ENCODE measurements around the gene ERBB2. TPM values are rescaled to one million over a fixed set of nuclear protein-coding genes. Genes with fewer than 3 reads are reported as not detected.

The ERBB2 gene
- total RNA-seq, 2 experiments from 2014 or later: 4.5 to 4.6 TPM

DNA sequence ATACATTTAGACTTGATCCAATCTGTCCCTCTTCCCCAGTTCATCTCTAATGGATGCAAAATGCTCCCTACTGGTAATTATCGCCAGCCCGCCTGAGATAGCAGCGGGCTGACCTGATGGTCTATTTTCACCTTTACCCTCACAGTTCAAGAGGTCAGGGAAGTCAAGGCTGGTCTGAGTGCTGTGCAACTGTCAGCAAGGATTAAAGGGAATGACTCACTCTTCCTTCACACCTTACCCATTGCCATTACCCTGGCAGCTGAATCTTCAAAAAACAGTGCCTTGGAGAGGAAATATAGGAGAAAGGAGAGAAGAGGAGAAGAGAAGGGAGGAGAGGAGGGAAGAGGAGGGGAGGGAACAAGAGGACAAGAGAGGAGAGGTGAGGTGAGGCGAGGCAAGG, 74.2 kb downstream of the ERBB2 start:
- H3K27me3 Mint-ChIP-seq: no peaks in the 10 kb centered on the region
- peaks cover 94% of the 10 kb centered on the region for H3K4me1 Mint-ChIP-seq
- H3K9me3 Mint-ChIP-seq: no peaks in the 10 kb centered on the region
- H3K36me3 Mint-ChIP-seq (ENCODE audit: low read depth): peaks cover 55% of the 10 kb centered on the region
- ChIA-PET CTCF (no interaction called here), POLR2A (no interaction called here)
- peak overlapping the region; percentile 76 for H3K27ac Mint-ChIP-seq
- H3K4me3 Mint-ChIP-seq: no peak overlapping the region
- no peak for DNase-seq

DNA sequence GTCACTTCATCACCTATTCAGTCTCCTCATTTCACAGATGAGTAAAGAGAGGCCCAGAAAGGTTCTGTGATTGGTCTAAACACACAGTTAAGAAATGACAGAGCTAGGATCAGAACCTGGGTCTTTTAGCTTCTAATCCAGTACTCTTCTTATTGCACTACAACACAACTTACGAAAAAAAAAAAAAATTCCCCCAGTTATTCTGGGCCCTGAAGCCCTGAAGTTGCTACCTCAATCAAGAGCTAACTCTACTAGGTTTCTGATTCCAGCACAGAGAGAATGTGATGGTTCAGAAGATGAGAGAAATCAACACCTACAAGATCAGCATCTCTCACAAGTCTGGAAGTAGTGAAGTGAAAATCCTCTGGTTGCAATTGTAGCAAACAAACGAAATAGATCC, 75.2 kb downstream of the ERBB2 start:
- Mint-ChIP-seq H3K27me3 (no peaks in the 10 kb centered on the region), H3K36me3 (ENCODE audit: low read depth) (peaks cover 49% of the 10 kb centered on the region), H3K9me3 (no peaks in the 10 kb centered on the region), H3K27ac (peak overlapping the region; percentile 90), H3K4me3 (peak overlapping the region; percentile 11), H3K4me1 (peaks cover 86% of the 10 kb centered on the region)
- DNase-seq: no peak
- ChIA-PET CTCF (interaction anchor here (0.6 to 0.7 kb wide), 2 partner anchors 171 to 414 kb away, joined by 3 read pairs; no protein-coding TSS in a partner anchor), POLR2A (interaction anchor here (0.6 kb wide), 2 partner anchors 16 to 17 kb away, joined by 4 to 5 read pairs; no protein-coding TSS in a partner anchor)

DNA sequence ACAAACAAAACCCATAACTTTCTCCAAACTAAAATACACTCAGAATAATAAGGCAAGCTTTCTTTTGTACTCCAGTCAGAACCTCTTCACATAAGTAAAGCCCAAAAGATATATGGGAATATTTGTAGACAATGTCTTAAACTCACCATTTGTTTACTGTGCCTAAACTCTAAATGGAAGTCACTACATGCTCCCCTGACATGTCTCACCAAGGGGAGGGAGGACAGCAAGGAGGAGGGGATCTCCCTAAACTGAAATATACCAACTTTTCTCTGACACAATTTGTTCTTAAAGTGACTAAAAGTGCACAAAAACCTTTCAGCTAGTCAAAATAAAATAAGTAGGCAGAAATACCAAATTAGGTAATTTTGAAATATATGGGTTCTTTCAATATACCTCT, 76.4 kb downstream of the ERBB2 start:
- CTCF ChIA-PET: interaction anchor here (1.2 to 1.9 kb wide), 3 partner anchors 10 to 16 kb away, joined by 5 to 8 read pairs (median 6); no protein-coding TSS in a partner anchor
- peak overlapping the region; percentile 82 for H3K4me3 Mint-ChIP-seq
- H3K27me3 Mint-ChIP-seq: no peaks in the 10 kb centered on the region
- H3K36me3 Mint-ChIP-seq (ENCODE audit: low read depth): peaks cover 49% of the 10 kb centered on the region
- H3K9me3 Mint-ChIP-seq: no peaks in the 10 kb centered on the region
- POLR2A ChIA-PET: no interaction called here
- H3K27ac Mint-ChIP-seq: peak overlapping the region; percentile 90
- no peak for DNase-seq
- peaks cover 83% of the 10 kb centered on the region for H3K4me1 Mint-ChIP-seq

DNA sequence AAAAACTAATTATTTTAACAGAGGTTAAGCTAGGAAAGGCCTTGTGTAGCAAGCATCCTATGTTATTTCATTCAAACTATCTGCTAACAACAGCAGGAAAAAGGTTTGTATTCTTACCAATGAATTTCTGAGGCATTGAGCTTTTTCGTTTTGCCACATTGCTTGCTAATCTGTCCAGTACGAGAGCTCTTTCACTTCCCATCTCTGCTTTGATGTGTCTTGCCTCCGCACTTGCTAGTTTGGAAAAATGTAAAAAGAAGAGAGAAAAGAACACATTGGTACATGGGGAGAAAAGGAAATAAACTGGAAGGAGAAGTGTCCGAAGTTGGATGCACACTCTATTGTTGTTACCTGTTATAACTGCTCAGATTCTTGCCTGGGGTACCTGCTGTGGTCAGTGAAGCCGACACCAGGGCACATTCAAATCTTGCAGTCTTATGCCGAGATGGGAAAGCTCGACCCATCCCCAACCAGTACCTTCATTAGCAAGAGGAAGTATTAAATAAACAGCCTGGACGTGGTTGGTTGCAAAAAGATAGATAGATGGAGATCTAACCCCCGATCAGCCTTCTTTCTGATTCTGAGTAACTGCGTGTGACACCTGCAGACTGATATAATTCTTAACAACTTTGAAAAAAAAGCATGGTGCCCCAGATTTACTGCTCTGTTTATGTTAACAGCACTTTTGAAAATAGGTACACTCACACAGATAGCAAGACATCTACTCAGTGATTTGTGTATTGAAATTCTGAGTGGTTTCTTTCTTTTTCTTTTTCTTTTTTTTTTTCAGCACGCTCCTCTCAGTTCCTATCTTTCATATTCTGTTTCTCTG, 77.9 kb downstream of the ERBB2 start:
- no peak for DNase-seq
- Mint-ChIP-seq H3K27me3 (no peaks in the 10 kb centered on the region), H3K4me1 (peaks cover 84% of the 10 kb centered on the region), H3K27ac (peak overlapping the region; percentile 90), H3K9me3 (no peaks in the 10 kb centered on the region), H3K36me3 (ENCODE audit: low read depth) (peaks cover 49% of the 10 kb centered on the region), H3K4me3 (peak overlapping the region; percentile 82)
- ChIA-PET CTCF (interaction anchor here (1.3 to 1.9 kb wide), 3 partner anchors 12 to 156 kb away, joined by 3 to 6 read pairs (median 3); no protein-coding TSS in a partner anchor), POLR2A (interaction anchor here (1.0 kb wide), 1 partner anchor 42 kb away, joined by 3 read pairs; no protein-coding TSS in a partner anchor)

Small RNA genes lying within 50 kb of the gene (microRNA-seq; reads per million reads assigned to microRNA genes)
- gene MIR4728 (ENCODE audit: borderline microRNAs expressed, borderline replicate concordance): not detected

Other genes starting within 250 kb of the ERBB2 start
- 10 to 100 TPM; 55.8 to 59.1 TPM for gene MED1, start 248.8 kb upstream of the ERBB2 start, total RNA-seq
- 100 to 1,000 TPM in 1 of 2 experiments, 10 to 100 TPM in 1; 89.9 to 100 TPM for gene CDK12, start 238.6 kb upstream of the ERBB2 start, total RNA-seq
- gene NEUROD2, start 92.1 kb upstream of the ERBB2 start, total RNA-seq: not detected
- not detected for gene PPP1R1B, start 73.1 kb upstream of the ERBB2 start, total RNA-seq
- 10 to 100 TPM; 70.0 to 72.8 TPM for gene STARD3, start 62.9 kb upstream of the ERBB2 start, total RNA-seq
- gene TCAP, start 34.7 kb upstream of the ERBB2 start, total RNA-seq: 1 to 10 TPM; 2.0 to 2.1 TPM
- under 1 TPM in 1 of 2 experiments, not detected in 1; 0.19 TPM for gene PNMT, start 31.6 kb upstream of the ERBB2 start, total RNA-seq
- gene PGAP3, start 12.0 kb upstream of the ERBB2 start, total RNA-seq: 10 to 100 TPM; 27.0 to 30.6 TPM
- gene MIEN1, start 30.5 kb downstream of the ERBB2 start, total RNA-seq: 10 to 100 TPM; 49.7 to 50.2 TPM
- under 1 TPM; 0.69 to 0.81 TPM for gene GRB7, start 37.9 kb downstream of the ERBB2 start, total RNA-seq
- gene IKZF3, start 164.2 kb downstream of the ERBB2 start, total RNA-seq: 10 to 100 TPM; 33.1 to 39.8 TPM
- gene ZPBP2, start 168.1 kb downstream of the ERBB2 start, total RNA-seq: not detected
- gene GSDMB, start 218.6 kb downstream of the ERBB2 start, total RNA-seq: 10 to 100 TPM; 55.4 to 63.1 TPM
- 100 to 1,000 TPM; 152 TPM for gene ORMDL3, start 227.5 kb downstream of the ERBB2 start, total RNA-seq
- not detected for gene LRRC3C, start 227.7 kb downstream of the ERBB2 start, total RNA-seq